GM21390 (cell line): ENCODE measurements around the gene PAGE2.
"Not testable (repeated sequence)": the region's sequence is repeated elsewhere in the genome, so short reads cannot be mapped to it uniquely, and the experiment has no call there.

Experiments used
- ATAC-seq: cut with Tn5 transposase; IDR thresholded peaks from one replicate; pipeline ENCODE4 v1.9.1; 2021; ENCODE audit not compliant: unreplicated experiment

Gene PAGE2

GRCh38 chrX:55120761-55121358, 32.0 kb downstream of the PAGE2 start:
- ATAC-seq, result no peak

- no peak for ATAC-seq
Measured at GRCh38 chrX:55123900-55124299, 35.1 kb downstream of the PAGE2 start.

- ATAC-seq, result no peak
Measured at GRCh38 chrX:55127692-55128091, 38.9 kb downstream of the PAGE2 start.

- no peak for ATAC-seq
Measured at GRCh38 chrX:55129361-55129760, 40.5 kb downstream of the PAGE2 start.

- ATAC-seq, result no peak
Measured at GRCh38 chrX:55130481-55130880, 41.7 kb downstream of the PAGE2 start.

GRCh38 chrX:55132416-55132815, 43.6 kb downstream of the PAGE2 start:
- no peak for ATAC-seq

- ATAC-seq, result no peak
Measured at GRCh38 chrX:55135171-55135570, 46.4 kb downstream of the PAGE2 start.

- not testable (repeated sequence) for ATAC-seq
Measured at GRCh38 chrX:55140800-55141199, 52.0 kb downstream of the PAGE2 start.
